Ishikawa (cell line): ENCODE data around the gene CALML6.

Experiments used
- CEBPB ChIP-seq: IDR thresholded peaks from 2 replicates; pipeline ENCODE4 v1.6.1; 2012
- CREB1 ChIP-seq: IDR thresholded peaks from 2 replicates; pipeline ENCODE4 v1.6.1; 2012; ENCODE audit warnings: low read depth
- EGR1 ChIP-seq: IDR thresholded peaks from 2 replicates; pipeline ENCODE4 v1.6.1; 2012
- EP300 ChIP-seq: IDR thresholded peaks from 2 replicates; pipeline ENCODE4 v1.6.1; 2012; ENCODE audit warnings: borderline replicate concordance
- FOXM1 ChIP-seq: IDR thresholded peaks from 2 replicates; pipeline ENCODE4 v1.6.1; 2012; ENCODE audit warnings: low read depth, borderline replicate concordance
- MAX ChIP-seq: IDR thresholded peaks from 2 replicates; pipeline ENCODE4 v1.6.1; 2012
- NFIC ChIP-seq: IDR thresholded peaks from 2 replicates; pipeline ENCODE4 v1.6.1; 2012
- RAD21 ChIP-seq: IDR thresholded peaks from 2 replicates; pipeline ENCODE4 v1.6.1; 2012; ENCODE audit warnings: low read depth
- TAF1 ChIP-seq: IDR thresholded peaks from 2 replicates; pipeline ENCODE4 v1.6.1; 2012; ENCODE audit warnings: low read depth, mild to moderate bottlenecking
- TCF12 ChIP-seq: IDR thresholded peaks from 2 replicates; pipeline ENCODE4 v1.6.1; 2012; ENCODE audit warnings: low read depth
- TEAD4 ChIP-seq: IDR thresholded peaks from 2 replicates; pipeline ENCODE4 v1.6.1; 2012
- YY1 ChIP-seq: IDR thresholded peaks from 2 replicates; pipeline ENCODE4 v1.6.1; 2012; ENCODE audit warnings: low read depth
- ZBTB7A ChIP-seq: IDR thresholded peaks from 2 replicates; pipeline ENCODE4 v1.6.1; 2012; ENCODE audit warnings: low read depth
- TF ChIP-seq, protein P1 (sequence below): IDR thresholded peaks from 2 replicates; pipeline ENCODE4 v1.6.1; 2012
- TF ChIP-seq, protein P2 (sequence below): IDR thresholded peaks from 2 replicates; pipeline ENCODE4 v1.6.1; 2012; ENCODE audit warnings: low read depth, mild to moderate bottlenecking

The CALML6 gene

GRCh38 chr1:1907098-1907736 lies 7.8 kb upstream of the CALML6 start:
- TF ChIP-seq TEAD4 = no peak
- TF ChIP-seq YY1 = no peak
- TF ChIP-seq FOXM1 = no peak
- no peak for TF ChIP-seq EP300
- TF ChIP-seq ZBTB7A = no peak
- TF ChIP-seq CEBPB = no peak
- TF ChIP-seq EGR1 = no peak
- no peak for TF ChIP-seq CREB1

- TF ChIP-seq TAF1 (0 out of 2 replicates have a peak, but pooled peaks have one; percentile 20), CEBPB (no peak)
Observed at GRCh38 chr1:1908506-1908791, 6.6 kb upstream of the CALML6 start.

GRCh38 chr1:1910033-1910465 lies 5.0 kb upstream of the CALML6 start:
- TF ChIP-seq CEBPB = no peak
- TF ChIP-seq MAX = no peak
- no peak for TF ChIP-seq FOXM1
- TF ChIP-seq, protein P1, sequence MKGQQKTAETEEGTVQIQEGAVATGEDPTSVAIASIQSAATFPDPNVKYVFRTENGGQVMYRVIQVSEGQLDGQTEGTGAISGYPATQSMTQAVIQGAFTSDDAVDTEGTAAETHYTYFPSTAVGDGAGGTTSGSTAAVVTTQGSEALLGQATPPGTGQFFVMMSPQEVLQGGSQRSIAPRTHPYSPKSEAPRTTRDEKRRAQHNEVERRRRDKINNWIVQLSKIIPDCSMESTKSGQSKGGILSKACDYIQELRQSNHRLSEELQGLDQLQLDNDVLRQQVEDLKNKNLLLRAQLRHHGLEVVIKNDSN = no peak

GRCh38 chr1:1910651-1911331 lies 4.3 kb upstream of the CALML6 start:
- TF ChIP-seq ZBTB7A (no peak), CREB1 (no peak), EP300 (no peak), FOXM1 (no peak), NFIC (no peak), TEAD4 (no peak), TAF1 (no peak), RAD21 (no peak)
- TF ChIP-seq, protein P1 = no peak
- TF ChIP-seq, protein P2, sequence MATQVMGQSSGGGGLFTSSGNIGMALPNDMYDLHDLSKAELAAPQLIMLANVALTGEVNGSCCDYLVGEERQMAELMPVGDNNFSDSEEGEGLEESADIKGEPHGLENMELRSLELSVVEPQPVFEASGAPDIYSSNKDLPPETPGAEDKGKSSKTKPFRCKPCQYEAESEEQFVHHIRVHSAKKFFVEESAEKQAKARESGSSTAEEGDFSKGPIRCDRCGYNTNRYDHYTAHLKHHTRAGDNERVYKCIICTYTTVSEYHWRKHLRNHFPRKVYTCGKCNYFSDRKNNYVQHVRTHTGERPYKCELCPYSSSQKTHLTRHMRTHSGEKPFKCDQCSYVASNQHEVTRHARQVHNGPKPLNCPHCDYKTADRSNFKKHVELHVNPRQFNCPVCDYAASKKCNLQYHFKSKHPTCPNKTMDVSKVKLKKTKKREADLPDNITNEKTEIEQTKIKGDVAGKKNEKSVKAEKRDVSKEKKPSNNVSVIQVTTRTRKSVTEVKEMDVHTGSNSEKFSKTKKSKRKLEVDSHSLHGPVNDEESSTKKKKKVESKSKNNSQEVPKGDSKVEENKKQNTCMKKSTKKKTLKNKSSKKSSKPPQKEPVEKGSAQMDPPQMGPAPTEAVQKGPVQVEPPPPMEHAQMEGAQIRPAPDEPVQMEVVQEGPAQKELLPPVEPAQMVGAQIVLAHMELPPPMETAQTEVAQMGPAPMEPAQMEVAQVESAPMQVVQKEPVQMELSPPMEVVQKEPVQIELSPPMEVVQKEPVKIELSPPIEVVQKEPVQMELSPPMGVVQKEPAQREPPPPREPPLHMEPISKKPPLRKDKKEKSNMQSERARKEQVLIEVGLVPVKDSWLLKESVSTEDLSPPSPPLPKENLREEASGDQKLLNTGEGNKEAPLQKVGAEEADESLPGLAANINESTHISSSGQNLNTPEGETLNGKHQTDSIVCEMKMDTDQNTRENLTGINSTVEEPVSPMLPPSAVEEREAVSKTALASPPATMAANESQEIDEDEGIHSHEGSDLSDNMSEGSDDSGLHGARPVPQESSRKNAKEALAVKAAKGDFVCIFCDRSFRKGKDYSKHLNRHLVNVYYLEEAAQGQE = no peak

DNA sequence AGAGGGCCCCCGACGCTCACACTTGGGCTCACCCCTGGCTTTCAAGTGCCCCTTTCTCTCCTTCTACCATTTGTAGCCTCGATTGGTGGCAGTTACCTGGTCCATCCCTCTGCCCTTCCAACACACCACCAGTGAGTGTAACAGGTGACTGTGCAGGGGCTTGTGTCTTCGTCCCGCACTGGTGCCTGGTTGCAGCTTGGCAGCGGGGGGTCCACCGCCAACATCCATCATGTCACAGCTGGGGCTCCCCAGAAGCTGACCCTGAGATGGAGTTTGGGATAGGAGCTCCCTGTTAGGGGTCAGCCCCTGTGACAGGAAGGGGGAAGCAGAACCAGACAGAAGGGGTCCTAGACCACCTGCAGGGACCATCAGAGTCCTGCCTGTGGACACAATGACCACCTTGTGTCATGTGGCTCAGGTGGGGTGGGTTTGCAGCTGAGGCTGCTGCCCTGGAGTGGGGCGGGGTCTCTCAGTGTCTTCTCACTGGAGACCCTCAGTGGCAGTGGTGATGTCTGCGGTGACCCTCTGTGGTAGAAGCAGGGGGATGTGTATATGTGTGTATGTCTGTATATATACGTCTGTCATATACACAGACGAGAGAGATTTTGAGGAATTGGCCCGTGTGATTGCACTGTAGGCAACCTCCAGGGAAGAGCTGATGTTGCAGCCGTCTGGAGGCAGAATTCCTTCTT lies 3.6 kb upstream of the CALML6 start:
- TF ChIP-seq YY1 (no peak), CREB1 (no peak), TAF1 (no peak), EGR1 (no peak), FOXM1 (no peak)

- TF ChIP-seq NFIC (no peak), CEBPB (no peak), TEAD4 (no peak), EP300 (no peak), YY1 (no peak), TCF12 (no peak), TAF1 (no peak), MAX (no peak), EGR1 (no peak), ZBTB7A (no peak), CREB1 (no peak), RAD21 (no peak), FOXM1 (no peak)
- TF ChIP-seq, protein P2 = no peak
- TF ChIP-seq, protein P1 = no peak
Observed at GRCh38 chr1:1914101-1914970, 724 bp upstream of the CALML6 start.
